Activated CD8-positive, alpha-beta memory T cell treated with anti-CD3 and anti-CD28 coated beads for 36 hours (primary cell): ENCODE measurements around the gene TMEM238L. TPM values are rescaled to one million over a fixed set of nuclear protein-coding genes. Genes with fewer than 3 reads are reported as not detected.

Experiments used
- CTCF ChIA-PET: fragments of 350-600 bp; sonication (Branson Sonifier 250); formaldehyde crosslinking; loops from one replicate; lab custom pipeline; 2021; ENCODE audit warnings: antibody characterized with exemption; lab: Charles Lee
- POLR2A ChIA-PET: fragments of 350-600 bp; sonication (Branson Sonifier 250); formaldehyde crosslinking; loops from one replicate; lab custom pipeline; 2021; ENCODE audit warnings: antibody characterized with exemption; lab: Charles Lee
- total RNA-seq, 2 experiments: library from RNA; stranded (reverse); gene quantifications; one replicate each; pipeline ENCODE4 v1.2.3, GENCODE V29; 2021

The TMEM238L gene
- total RNA-seq, 2 experiments from 2014 or later = not detected

DNA sequence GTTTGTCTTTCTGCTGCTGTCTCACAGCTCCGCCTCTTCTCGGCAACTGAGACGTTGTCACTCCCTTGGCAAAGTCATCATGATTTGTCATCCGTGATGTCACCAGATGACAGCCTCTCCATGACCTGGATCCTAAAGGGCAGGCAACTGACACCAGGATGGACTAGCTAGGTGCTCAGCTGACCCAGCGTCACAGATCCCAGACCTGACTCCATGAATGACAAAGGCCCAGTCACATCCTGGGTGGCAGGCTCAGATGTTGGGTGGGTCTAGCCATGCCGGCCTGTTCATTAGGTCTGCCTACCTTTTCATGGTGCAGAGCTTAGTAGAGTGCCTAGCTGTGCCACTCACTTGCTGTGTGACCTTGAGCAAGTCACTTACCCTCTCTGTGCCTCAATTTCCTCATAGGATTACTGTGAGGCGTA lies 3.8 kb upstream of the TMEM238L start:
- CTCF ChIA-PET = no interaction called here
- POLR2A ChIA-PET = no interaction called here

DNA sequence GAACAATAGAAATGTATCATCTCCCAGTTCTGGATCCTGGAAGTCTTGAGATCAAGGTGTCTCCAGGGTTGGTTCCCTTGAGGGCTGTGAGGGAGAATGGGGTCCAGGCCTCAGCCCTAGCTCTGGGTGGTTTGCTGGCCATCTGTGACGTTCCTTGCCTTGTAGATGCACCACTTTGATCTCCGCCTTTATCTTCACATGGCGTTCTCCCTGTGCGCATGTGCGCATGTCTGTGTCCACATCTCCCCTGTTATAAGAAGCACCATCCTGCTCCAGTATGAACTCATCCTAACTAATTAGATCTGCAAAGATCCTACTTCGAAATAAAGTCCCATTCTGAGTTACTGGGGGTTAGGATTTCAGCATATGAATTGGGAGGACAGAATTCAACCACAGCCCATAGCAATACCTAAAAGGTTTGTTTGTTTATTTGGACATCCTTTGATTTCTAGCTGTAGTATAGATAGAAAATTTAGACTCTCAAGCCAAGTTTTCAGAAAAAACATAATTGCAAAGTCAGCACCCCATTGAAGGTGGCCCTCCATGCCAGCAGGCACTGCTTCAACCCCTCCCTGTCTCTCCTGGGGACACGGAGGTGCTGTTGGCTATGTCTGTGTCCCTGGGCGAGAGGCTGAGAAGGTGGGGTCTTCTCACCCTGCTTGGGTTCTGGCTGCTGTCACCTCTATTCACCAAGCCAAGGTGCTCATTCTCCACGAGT lies 2.8 kb upstream of the TMEM238L start:
- ChIA-PET CTCF (no interaction called here), POLR2A (no interaction called here)

DNA sequence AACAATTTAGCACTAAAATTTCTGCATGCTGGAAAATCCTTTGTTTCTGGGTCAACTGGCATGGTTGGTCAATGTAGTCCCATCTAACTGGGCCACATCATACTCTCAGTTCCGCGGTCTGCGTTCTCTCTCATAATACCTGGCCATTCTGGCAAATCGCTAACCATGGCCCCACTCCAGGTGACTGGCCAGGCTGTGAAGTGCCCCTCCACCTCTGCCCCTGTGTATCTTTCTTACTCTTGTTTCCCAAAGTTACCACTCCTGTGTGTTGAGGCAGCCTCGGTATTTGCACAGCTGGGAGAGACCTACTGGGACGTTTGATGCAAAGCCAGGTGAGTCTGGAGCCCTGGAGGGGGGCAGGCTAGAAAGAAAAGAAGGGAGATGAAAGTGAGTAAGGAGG lies 2.0 kb upstream of the TMEM238L start:
- ChIA-PET POLR2A (no interaction called here), CTCF (no interaction called here)

DNA sequence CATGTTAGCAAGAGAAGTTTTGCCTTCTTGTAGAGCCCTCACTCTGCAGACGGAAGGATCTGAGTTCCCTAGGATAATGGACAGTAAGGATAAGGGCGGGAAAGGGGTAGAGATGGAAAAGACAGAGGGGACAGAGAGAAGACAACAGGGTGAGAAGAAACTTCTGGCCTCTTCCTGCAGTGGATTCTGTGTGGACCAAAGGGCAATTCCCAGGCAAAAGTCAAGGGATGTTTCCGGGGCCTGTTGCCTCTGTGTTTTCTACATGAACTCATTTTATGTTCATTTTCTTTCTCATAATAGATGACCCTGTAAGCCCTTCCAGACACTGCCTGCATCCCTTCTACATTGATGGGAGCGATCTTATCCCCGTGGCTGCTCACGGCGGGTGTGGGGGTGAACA lies 647 bp upstream of the TMEM238L start:
- ChIA-PET POLR2A (no interaction called here), CTCF (no interaction called here)

DNA sequence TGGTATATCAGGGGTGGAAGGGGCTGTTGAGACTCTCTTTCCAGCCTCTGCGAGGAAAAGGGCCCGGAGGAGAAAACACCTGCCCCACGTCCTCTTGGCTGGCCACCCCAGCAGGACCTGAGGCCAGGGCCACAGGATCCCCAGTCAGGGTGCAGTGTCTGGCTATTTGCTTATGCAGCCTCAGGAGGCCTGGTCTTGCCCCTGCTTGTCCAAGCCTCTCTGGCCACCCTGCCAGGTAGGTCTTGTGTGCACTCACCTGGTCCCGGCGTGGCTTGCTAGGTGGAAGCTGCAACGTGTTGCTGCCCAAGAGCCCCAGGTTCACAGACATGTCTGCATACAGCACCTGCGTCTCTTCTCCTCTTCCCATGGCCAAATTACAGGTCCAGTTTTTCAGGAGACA lies 549 bp downstream of the TMEM238L start:
- CTCF ChIA-PET = no interaction called here

DNA sequence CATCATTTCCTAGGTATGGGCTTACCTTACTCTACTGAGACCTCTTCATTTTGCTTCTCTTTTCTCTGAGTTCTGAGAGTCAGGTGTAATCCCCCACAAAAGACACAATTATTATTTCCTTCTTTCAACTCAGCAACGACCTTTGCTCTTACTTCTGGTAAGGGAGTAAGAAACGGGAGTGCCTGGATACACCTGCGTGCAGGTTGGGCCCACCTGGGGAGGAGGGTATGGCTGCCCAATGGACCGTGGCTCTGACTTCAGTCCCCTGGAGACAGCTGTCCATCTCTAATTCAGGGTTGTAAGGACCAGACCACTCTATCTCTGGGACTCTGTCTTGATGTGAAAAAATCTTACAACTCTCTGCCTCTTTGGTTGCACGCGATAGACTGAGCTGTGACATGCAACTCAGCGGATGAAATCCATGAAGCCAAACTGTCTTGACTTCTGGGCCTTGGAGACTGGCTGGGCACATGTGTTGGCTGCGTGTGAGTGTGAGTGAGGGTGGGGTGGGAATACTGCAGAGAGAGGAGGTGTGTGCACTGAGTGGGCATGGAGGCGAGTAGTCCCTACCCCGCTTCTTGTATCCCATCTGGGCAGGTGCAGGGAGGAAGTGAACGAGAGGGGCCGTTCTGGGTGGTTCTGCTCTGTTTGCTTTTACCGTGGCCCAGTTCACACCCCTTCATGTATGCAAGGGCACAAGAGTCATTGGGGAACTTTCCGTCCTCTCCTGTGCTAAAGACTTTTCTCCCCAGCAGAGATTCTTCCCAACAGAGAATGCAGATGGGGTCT lies 1.2 kb downstream of the TMEM238L start:
- CTCF ChIA-PET = no interaction called here

More for the DNA sequence above, 549 bp downstream of the TMEM238L start:
- POLR2A ChIA-PET = no interaction called here

DNA sequence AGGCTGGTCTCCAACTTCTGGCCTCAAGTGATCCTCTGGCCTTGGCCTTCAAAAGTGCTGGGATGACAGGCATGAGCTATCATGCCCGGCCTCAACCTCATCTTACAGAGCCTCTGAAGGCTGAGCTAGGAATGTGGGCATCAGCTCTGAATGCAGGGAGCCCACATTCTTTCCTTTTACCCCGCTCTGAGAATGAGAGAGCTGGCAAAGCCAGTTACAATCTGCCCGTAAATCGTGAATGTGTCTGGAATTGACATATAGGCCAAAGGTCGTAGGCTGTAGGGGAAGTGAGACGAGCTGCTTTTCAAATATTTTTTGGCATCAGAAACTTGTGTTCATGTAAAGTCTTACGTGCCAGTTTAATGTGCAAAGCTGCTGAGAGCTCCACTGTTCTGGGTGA lies 4.5 kb downstream of the TMEM238L start:
- ChIA-PET CTCF (no interaction called here), POLR2A (no interaction called here)

More for the DNA sequence above, 1.2 kb downstream of the TMEM238L start:
- POLR2A ChIA-PET = no interaction called here

DNA sequence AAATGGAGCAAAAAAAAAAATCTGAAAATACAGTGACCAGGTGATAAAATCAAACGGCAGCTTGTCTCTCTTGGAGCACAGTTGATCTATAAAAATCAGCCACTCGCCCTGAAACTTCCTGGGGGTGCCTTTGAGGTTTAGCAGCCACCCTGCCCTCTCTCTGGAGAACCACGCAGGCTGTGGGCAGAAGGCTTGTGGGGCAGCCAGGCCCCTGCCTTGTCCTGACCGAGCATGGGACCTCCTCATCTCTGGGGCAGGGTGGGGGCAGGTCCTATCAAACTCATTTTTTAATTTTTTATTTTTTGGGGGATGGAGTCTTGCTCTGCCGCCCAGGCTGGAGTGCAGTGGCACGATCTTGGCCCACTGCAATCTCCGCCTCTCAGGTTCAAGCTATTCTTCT lies 5.0 kb downstream of the TMEM238L start:
- ChIA-PET CTCF (no interaction called here), POLR2A (no interaction called here)

DNA sequence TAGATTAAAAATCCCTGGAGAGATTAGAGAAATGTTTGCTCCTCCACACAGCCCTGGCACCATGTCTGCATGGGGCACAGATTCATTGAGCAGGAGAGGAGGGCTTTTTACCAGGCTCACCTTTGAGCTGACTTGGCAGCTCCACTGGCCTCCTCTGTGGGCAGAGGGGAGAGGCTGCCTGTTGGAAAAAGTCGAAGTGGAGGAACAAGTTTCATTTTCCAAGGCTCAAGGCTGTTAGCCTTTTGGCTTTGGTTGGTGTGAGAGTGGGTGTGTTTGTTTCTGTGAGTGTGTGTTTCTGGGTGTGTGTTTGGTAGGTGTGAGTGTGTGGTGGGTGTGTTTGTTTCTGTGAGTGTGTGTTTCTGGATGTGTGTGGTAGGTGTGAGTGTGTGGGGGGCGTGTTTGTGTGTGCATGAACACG lies 5.6 kb downstream of the TMEM238L start:
- POLR2A ChIA-PET = no interaction called here
- CTCF ChIA-PET = no interaction called here

DNA sequence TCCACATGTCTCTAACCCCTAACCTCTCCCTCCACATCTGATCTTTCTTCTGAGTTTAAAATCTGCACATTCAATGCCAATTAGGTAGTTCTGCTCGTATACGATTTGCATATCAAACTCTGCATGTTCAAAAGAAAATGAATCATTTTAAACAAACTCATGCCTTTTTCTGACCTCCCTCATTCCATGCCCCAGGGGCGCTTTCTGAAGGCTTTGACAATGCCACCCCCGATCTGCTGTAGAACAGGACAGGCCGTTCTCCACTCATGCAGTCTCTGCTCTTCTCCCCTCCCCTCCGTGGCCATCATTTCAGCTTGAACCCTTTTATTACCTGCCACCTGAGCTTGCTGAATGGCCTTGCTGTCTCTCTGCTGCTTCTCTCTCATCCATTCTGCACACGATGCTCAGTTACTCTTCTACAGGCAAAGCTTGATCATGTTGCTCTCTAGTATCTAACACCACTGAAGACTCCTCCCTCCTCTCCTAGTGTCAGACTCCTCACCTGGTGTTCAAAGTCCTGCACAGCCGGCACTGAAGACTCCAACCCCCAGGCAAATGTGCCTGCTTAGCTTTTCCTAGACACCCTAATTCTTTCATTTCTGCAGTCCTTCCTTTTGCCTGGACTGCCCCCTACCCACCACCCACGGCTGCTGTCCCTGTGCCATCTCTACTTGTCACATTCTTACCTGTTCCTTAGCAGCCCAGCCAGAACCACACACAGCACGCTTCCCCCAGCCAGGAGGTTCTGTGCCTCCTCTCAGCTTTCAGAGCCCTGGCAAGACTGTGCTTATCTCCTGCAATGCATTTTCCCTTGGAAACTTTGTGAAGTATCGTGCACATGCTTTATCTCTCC lies 6.2 kb downstream of the TMEM238L start:
- ChIA-PET CTCF (no interaction called here), POLR2A (no interaction called here)

DNA sequence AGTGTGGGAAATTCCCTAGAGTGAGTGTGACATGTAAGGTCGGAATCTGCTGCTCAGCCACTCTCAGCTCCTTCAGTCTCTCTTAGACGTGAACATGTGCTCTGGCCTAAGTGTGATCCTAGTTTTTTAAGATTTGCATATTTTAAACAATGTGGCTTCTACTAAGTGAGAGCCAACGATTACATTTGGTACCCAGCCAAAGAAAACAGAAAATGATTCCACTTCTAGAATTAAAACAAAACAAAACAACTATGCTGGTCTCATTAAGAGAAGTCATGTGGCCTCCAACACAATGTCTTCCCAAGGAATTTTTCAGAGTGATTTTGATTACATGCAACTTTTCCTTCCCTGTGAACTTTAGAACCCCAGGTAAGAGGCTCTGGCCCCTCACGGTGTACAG lies 10.1 kb downstream of the TMEM238L start:
- ChIA-PET CTCF (no interaction called here), POLR2A (no interaction called here)

DNA sequence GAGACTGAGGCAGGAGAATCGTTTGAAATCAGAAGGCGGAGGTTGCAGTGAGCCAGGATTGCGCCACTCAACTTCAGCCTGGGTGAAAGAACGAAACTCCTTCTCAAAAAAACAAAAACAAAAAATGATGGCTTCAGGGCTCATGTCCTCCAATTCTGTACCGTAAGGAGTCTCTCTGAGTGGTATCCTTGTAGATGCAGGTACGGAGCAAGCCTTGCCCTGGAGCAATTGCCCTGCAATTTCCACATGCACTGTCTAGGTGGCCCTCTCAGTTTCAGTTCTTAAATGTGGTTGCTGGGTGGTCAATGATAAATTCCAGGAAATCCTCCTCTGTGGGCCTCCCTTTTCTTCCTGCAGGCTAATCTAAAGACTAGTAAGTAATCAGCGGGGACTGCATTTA lies 10.6 kb downstream of the TMEM238L start:
- ChIA-PET POLR2A (no interaction called here), CTCF (no interaction called here)

DNA sequence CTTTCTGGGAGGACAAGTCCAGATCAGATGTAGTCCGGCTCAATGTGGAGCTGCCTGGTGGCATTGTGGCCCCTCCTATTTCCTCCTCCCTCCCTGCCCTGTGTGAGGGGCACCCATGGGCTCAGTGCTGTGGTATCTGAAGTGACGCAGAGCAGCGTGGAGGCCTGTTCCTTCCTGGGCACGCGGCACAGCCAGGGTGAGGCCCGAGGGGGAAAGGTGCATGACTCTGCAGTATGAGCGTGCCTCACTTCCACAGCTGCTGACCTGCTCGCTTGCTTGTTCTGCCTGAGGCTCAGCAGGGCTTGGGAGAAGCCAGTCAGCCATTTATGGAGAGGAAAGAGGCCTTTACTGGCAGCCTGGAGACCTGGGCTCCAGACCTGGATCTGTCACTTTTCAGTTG lies 11.7 kb downstream of the TMEM238L start:
- CTCF ChIA-PET = no interaction called here
- POLR2A ChIA-PET = no interaction called here

DNA sequence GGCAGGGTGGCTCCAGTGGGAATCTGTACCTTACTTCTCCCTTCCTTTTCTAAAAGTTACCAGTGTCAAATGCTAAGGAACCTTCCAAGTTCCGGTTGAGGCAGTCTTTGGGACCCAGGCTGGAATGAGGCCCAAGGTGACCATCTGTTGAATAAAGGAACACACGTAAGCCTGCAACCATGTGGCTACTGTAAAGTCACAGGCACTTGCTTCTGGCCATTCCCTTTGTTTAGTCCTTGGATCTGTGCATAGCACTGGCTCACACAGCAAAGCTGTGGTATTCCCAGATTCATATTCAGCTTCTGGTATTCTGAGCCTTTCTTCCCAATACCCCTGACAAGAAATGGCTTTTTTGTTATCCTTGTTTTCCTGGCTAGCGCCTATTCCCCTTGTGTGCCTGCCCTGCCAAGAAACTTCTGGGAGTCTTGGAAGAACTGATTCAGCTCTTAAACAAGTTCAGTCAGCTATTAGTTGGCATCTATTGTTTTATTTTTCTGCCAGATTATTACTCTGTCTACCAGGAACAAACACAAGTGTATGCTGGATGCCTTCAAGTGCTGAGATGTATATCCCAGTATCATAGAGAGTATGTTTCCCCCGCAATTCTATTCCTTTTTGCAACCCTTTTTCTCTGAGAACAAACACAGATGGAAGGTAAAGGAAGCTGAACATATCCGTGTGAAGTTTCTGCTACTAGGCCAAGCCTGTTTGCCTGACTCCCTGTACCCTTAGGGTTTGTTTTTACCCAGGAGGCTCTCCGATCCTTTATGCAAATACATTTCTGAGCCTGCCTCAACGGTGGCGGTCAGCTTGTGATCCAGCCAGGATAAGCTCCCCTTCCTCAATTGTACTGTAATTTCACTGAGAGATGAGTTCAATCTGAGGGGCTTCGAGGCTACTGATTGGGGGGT lies 13.2 kb downstream of the TMEM238L start:
- ChIA-PET POLR2A (no interaction called here), CTCF (interaction anchor here (0.6 kb wide), 1 partner anchor 310 kb away, joined by 4 read pairs; no protein-coding TSS in a partner anchor)

DNA sequence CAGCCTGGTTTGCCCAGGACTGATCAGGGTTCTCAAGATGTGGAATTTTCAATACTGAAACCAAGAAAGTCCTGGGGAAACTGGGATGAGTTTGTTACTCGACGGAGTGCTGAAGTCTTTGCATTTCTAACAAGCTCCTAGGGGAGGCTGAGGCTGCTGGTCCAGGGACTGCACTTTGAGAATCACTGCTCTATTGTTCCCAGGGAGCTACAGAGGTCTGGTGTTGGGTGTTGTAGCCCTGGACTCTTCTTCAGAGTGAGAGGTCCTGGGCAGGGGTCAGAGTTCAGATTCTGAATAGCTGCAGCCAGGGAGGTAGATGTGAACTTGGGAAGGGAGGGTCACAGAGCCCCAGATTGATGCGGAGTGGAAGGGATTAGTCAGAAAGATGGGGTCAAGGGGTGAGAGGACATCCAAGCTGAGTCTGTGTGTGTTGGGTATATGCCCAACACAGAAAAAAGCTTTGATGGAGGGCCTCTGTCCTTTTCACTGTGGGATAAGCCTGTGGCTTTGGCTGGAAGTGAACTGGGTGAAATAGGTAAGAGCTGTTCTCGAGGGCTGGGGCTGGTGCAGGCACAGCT lies 14.1 kb downstream of the TMEM238L start:
- CTCF ChIA-PET = no interaction called here
- POLR2A ChIA-PET = no interaction called here

DNA sequence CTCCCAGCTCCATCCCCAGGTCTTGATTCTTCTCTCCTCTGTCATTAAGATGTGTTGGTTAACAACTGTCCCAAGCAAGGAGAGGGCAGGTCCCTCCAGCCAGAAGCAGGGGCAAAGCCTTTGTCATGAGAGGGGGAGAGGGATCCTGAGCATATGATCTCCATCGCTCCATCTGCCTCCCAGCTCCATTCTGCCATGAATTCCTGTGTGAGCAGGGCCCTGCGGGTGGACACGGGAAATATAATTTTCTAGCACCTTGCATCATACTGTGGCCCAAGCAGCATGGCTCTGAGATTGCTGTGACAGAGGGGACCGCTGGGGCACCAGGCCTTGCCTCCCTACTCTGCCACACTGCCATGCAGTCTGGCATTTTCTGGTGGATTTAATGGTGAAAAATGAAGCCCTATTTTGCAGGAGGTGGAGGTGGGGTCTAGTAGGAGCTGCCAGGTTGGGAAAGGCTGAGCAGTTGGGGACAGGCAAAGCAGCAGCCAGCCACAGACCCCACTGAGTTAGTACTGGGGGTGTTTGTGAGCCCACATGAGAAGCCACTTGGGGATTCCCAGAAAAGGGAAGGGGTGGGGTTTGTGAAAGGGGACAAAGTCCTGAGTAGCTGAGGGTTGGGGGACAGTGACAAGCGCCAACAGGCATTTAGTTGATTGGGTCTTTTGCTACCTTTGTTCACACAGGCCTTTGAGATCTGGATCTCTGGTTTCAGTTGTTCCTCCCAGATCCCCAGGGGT lies 16.4 kb downstream of the TMEM238L start:
- ChIA-PET POLR2A (no interaction called here), CTCF (no interaction called here)

DNA sequence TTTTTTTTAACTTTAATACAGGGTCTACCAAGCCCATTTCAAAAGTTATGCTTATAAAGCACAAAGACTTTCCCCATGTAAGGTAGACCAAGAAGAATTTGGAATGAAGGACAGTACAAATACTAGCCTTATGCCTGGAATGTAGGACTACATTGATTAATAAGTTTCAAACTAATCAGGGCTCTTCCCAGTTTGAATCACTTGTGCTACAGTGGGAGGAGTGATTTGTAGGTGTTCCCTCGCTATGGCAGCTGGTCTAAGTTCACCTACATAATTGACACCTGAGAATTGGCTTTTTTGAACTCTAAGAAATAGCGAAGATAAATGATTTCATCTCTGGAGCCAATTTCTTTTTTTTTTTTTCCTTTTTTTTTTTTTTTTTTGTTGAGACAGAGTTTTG lies 18.6 kb downstream of the TMEM238L start:
- POLR2A ChIA-PET = no interaction called here
- CTCF ChIA-PET = no interaction called here

DNA sequence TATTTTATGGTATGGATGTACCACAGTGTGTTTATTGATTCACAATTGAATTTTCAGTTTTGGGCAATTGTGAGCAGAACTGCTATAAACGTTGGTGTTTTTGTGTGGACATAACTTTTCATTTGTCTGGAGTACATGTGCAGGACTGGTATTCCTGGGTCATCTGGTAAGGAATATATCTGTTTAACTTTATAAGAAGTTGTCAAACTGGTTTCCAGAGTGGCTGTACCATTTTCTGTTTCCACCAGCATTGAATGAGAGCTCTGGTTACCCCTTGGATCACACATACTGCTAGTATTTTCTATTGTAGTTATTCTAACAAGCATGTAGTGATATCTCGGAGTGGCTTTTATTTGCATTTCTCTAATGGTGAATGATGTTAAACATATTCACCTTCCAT lies 24.3 kb downstream of the TMEM238L start:
- POLR2A ChIA-PET = no interaction called here
- CTCF ChIA-PET = no interaction called here
